OCI-LY3 (cell line): Measurements from ENCODE around the gene MAPK7.

Experiments
- H2AFZ ChIP-seq: fragments of 200-600, 300-600 bp; shearing (Covaris generic); 2 replicates; pipeline ENCODE4 v1.6.0; 2014; ENCODE audit warnings: antibody characterized with exemption, low read depth, low read length
- H3K27ac ChIP-seq: fragments of 200-600, 300-600 bp; sonication (generic); 2 replicates; pipeline ENCODE4 v1.5.1; 2014; ENCODE audit warnings: mild to moderate bottlenecking, low read length, moderate library complexity, mixed read lengths
- H3K27me3 ChIP-seq: fragments of 200-600, 300-600 bp; sonication (generic); 2 replicates; pipeline ENCODE4 v1.6.1; 2014; ENCODE audit warnings: low read depth, low read length, mixed read lengths
- H3K36me3 ChIP-seq: fragments of 200-600, 300-600 bp; sonication (generic); replicated peaks from 2 replicates; pipeline ENCODE3; 2014; ENCODE audit warnings: low read depth, low read length, mixed read lengths
- H3K4me1 ChIP-seq: fragments of 300-600, 200-600 bp; sonication (generic); 2 replicates; pipeline ENCODE4 v1.6.1; 2014; ENCODE audit warnings: low read length, mixed read lengths
- H3K4me2 ChIP-seq: fragments of 200-600, 300-600 bp; sonication (generic); 2 replicates; pipeline ENCODE4 v1.6.1; 2014; ENCODE audit warnings: low read length, mixed read lengths
- H3K4me3 ChIP-seq: fragments of 300-600, 200-600 bp; sonication (generic); 2 replicates; pipeline ENCODE4 v1.5.1; 2014; ENCODE audit warnings: antibody characterized with exemption, mild to moderate bottlenecking, low read length, moderate library complexity
- H3K79me2 ChIP-seq: fragments of 300-600, 200-600 bp; shearing (Covaris generic); 2 replicates; pipeline ENCODE4 v1.6.1; 2014; ENCODE audit warnings: mild to moderate bottlenecking, low read length, mixed read lengths
- H3K9ac ChIP-seq: fragments of 300-600, 200-600 bp; shearing (Covaris generic); 2 replicates; pipeline ENCODE4 v1.6.0; 2014; ENCODE audit warnings: mild to moderate bottlenecking, low read length, moderate library complexity
- H3K9me3 ChIP-seq: fragments of 200-600, 300-600 bp; shearing (Covaris generic); 2 replicates; pipeline ENCODE4 v1.6.1; 2014; ENCODE audit warnings: low read length, mixed read lengths; ENCODE audit not compliant: insufficient read depth
- H4K20me1 ChIP-seq: fragments of 200-600, 300-600 bp; sonication (generic); 2 replicates; pipeline ENCODE4 v1.6.1; 2016; ENCODE audit warnings: low read length, mixed read lengths; ENCODE audit not compliant: insufficient read depth
- CTCF ChIP-seq: fragments of 200-600, 300-600 bp; sonication (generic); IDR thresholded peaks from 2 replicates; pipeline ENCODE4 v1.5.1; 2014; ENCODE audit warnings: antibody characterized with exemption, low read length, low read depth
- EZH2phosphoT487 ChIP-seq: fragments of 200-600 bp; shearing (Covaris generic); IDR thresholded peaks from 2 replicates; pipeline ENCODE4 v1.6.1; 2018; ENCODE audit warnings: antibody characterized with exemption, mixed run types, low read depth

MAPK7 gene

GRCh38 chr17:19354748-19355147, 23.6 kb upstream of the MAPK7 start:
- Histone ChIP-seq H3K4me3 (no peak overlapping the region), H4K20me1 (no peaks in the 10 kb centered on the region), H3K4me2 (no peak overlapping the region), H3K9me3 (no peaks in the 10 kb centered on the region), H3K27me3 (no peaks in the 10 kb centered on the region), H3K9ac (no peak overlapping the region), H3K27ac (no peak overlapping the region), H2AFZ (no peak overlapping the region), H3K4me1 (no peaks in the 10 kb centered on the region), H3K79me2 (no peaks in the 10 kb centered on the region), H3K36me3 (no peaks in the 10 kb centered on the region)
- TF ChIP-seq EZH2phosphoT487 (no peak), CTCF (no peak)

- no peak overlapping the region for H3K4me2 ChIP-seq
- no peak overlapping the region for H3K27ac ChIP-seq
- no peaks in the 10 kb centered on the region for H4K20me1 ChIP-seq
- no peaks in the 10 kb centered on the region for H3K9me3 ChIP-seq
- no peak overlapping the region for H3K4me3 ChIP-seq
- no peaks in the 10 kb centered on the region for H3K79me2 ChIP-seq
- no peaks in the 10 kb centered on the region for H3K36me3 ChIP-seq
- no peak overlapping the region for H3K9ac ChIP-seq
- no peak overlapping the region for H2AFZ ChIP-seq
- no peaks in the 10 kb centered on the region for H3K4me1 ChIP-seq
- no peaks in the 10 kb centered on the region for H3K27me3 ChIP-seq
- TF ChIP-seq CTCF (no peak), EZH2phosphoT487 (no peak)
Observed at GRCh38 chr17:19357351-19357750, 20.9 kb upstream of the MAPK7 start.

- no peaks in the 10 kb centered on the region for H3K36me3 ChIP-seq
- no peaks in the 10 kb centered on the region for H3K4me1 ChIP-seq
- H2AFZ ChIP-seq, result no peak overlapping the region
- H4K20me1 ChIP-seq, result no peaks in the 10 kb centered on the region
- no peaks in the 10 kb centered on the region for H3K79me2 ChIP-seq
- H3K27ac ChIP-seq, result no peak overlapping the region
- no peak overlapping the region for H3K9ac ChIP-seq
- H3K27me3 ChIP-seq, result no peaks in the 10 kb centered on the region
- no peak for TF ChIP-seq CTCF
- no peak for TF ChIP-seq EZH2phosphoT487
- H3K4me3 ChIP-seq, result no peak overlapping the region
- H3K4me2 ChIP-seq, result no peak overlapping the region
- H3K9me3 ChIP-seq, result no peaks in the 10 kb centered on the region
Observed at GRCh38 chr17:19357761-19358160, 20.5 kb upstream of the MAPK7 start.

GRCh38 chr17:19359151-19359550, 19.1 kb upstream of the MAPK7 start:
- Histone ChIP-seq H4K20me1 (no peaks in the 10 kb centered on the region), H3K27ac (no peak overlapping the region), H3K36me3 (no peaks in the 10 kb centered on the region), H3K4me2 (no peak overlapping the region), H3K79me2 (no peaks in the 10 kb centered on the region), H3K4me1 (no peaks in the 10 kb centered on the region), H2AFZ (no peak overlapping the region), H3K27me3 (no peaks in the 10 kb centered on the region), H3K9me3 (no peaks in the 10 kb centered on the region), H3K4me3 (no peak overlapping the region), H3K9ac (no peak overlapping the region)
- TF ChIP-seq CTCF, result no peak
- no peak for TF ChIP-seq EZH2phosphoT487
